Esophagus squamous epithelium (tissue), 5 donors: Measurements from ENCODE around the gene TBXAS1. TPM values are rescaled to one million over a fixed set of nuclear protein-coding genes. Genes with fewer than 3 reads are reported as not detected.

Experiments
- DNase-seq: peaks from one replicate; lab custom pipeline; 2025; lab: John Stamatoyannopoulos, UW
- H3K27ac ChIP-seq, 4 donors: fragments of 200-600 bp; sonication (generic); one replicate each; pipeline ENCODE4 v1.5.1; 2016 to 2019; ENCODE audit warnings: mild to moderate bottlenecking in 1 of 4
- H3K27me3 ChIP-seq, 4 donors: fragments of 200-600 bp; sonication (generic); 1 replicate in 3 of 4; 2 replicates in 1 of 4; pipeline versions ENCODE4 v1.5.1 to v1.6.0; 2017 to 2021; ENCODE audit warnings: antibody characterized with exemption in 1 of 4
- H3K36me3 ChIP-seq, 3 donors: fragments of 200-600 bp; sonication (generic); one replicate each; pipeline ENCODE4 v1.5.1; 2016 to 2019
- H3K4me1 ChIP-seq, 3 donors: fragments of 200-600 bp; sonication (generic); one replicate each; pipeline ENCODE4 v1.5.1; 2017 to 2019
- H3K4me3 ChIP-seq, 4 donors: fragments of 200-600 bp; sonication (generic); 1 replicate in 3 of 4; 2 replicates in 1 of 4; pipeline ENCODE4 v1.5.1; 2016 to 2019; ENCODE audit warnings: mild to moderate bottlenecking in 2 of 4, moderate library complexity in 1 of 4
- H3K9me3 ChIP-seq, 3 donors: fragments of 200-600 bp; sonication (generic); one replicate each; pipeline ENCODE4 v1.5.1; 2016 to 2019
- CTCF ChIP-seq, 6 experiments: fragments of 450-650 bp in 4 of 6; fragments of 200-600 bp in 2 of 6; sonication (generic) in 2 of 6; IDR thresholded peaks; one replicate each; pipeline ENCODE4 v1.5.1; 2016 to 2019; ENCODE audit warnings: antibody characterized with exemption in 6 of 6, mild to moderate bottlenecking in 4 of 6, moderate library complexity in 4 of 6
- POLR2A ChIP-seq, 4 donors: fragments of 450-650 bp; IDR thresholded peaks; one replicate each; pipeline ENCODE4 v1.6.1; 2017; ENCODE audit warnings: antibody characterized with exemption in 4 of 4, mild to moderate bottlenecking in 4 of 4, moderate library complexity in 3 of 4
- WGBS, 2 donors: methylation state at CpG; one replicate each; pipeline ENCODE4 v1.1.5; 2018; 5-methylcytosine and 5-hydroxymethylcytosine counted together
- intact Hi-C: fragments of 100-400 bp; cut with DNase I; formaldehyde crosslinking; loops from one replicate; pipeline ENCODE4 v1.15.0; 2022
- total RNA-seq, 4 donors: library from RNA; depleted of rRNA; stranded (reverse); fragments of >200 nt; gene quantifications; one replicate each; pipeline ENCODE4 v1.1.0, GENCODE V29; 2016
- donor health status: DM: yes; HTN: yes; CAD: no.

TBXAS1 gene
- total RNA-seq, 4 donors from 2014 or later = 9.4 to 24.8 (median 17.8) TPM

GRCh38 chr7:139949629-139950028 lies 120.6 kb downstream of the TBXAS1 start:
- intact Hi-C loops = no loop called here
- TF ChIP-seq POLR2A (IDR thresholded peaks at IDR 0.05) (no peak), CTCF (IDR thresholded peaks at IDR 0.05) (no peak)
- DNase-seq = no peak

GRCh38 chr7:139950881-139951525 lies 121.9 kb downstream of the TBXAS1 start:
- TF ChIP-seq POLR2A (IDR thresholded peaks at IDR 0.05) (no peak), CTCF (IDR thresholded peaks at IDR 0.05) (no peak)
- Histone ChIP-seq H3K27ac (no peak overlapping the region), H3K4me1 (no peaks in the 10 kb centered on the region), H3K4me3 (no peak overlapping the region), H3K36me3 (no peaks in the 10 kb centered on the region), H3K9me3 (peaks cover 0 to 5% (median 4%) of the 10 kb centered on the region in 3 donors), H3K27me3 (no peaks in the 10 kb centered on the region)
- WGBS, 2 donors = 57 to 93% methylated on average over 8 to 9 of the region's 10 CpGs
- intact Hi-C loops = no loop called here
- no peak for DNase-seq

More at GRCh38 chr7:139949629-139950028, 120.6 kb downstream of the TBXAS1 start:
- Histone ChIP-seq H3K36me3 (no peaks in the 10 kb centered on the region), H3K27me3 (peaks cover 0 to 3% (median 0%) of the 10 kb centered on the region in 4 donors), H3K4me3 (no peak overlapping the region), H3K9me3 (peaks cover 0 to 5% (median 4%) of the 10 kb centered on the region in 3 donors), H3K27ac (no peak overlapping the region), H3K4me1 (no peaks in the 10 kb centered on the region)
- WGBS, 2 donors = 82 to 87% methylated on average over 3 of the region's 3 CpGs

GRCh38 chr7:139953229-139953628 lies 124.2 kb downstream of the TBXAS1 start:
- Histone ChIP-seq H3K4me1 (no peaks in the 10 kb centered on the region), H3K27me3 (no peaks in the 10 kb centered on the region), H3K27ac (no peak overlapping the region), H3K4me3 (no peak overlapping the region), H3K9me3 (peaks cover 0 to under 1% (median 0%) of the 10 kb centered on the region in 3 donors), H3K36me3 (no peaks in the 10 kb centered on the region)
- intact Hi-C loops = no loop called here
- 88 to 91% methylated on average over 7 of the region's 7 CpGs for WGBS, 2 donors
- TF ChIP-seq CTCF (IDR thresholded peaks at IDR 0.05) (no peak), POLR2A (IDR thresholded peaks at IDR 0.05) (no peak)
- DNase-seq = no peak

- Histone ChIP-seq H3K27me3 (no peaks in the 10 kb centered on the region), H3K36me3 (no peaks in the 10 kb centered on the region), H3K27ac (no peak overlapping the region), H3K4me1 (no peaks in the 10 kb centered on the region), H3K9me3 (no peaks in the 10 kb centered on the region), H3K4me3 (no peak overlapping the region)
- DNase-seq = no peak
- whole genome bisulfite sequencing, 2 donors = 74 to 81% methylated on average over 6 to 12 of the region's 17 CpGs
- intact Hi-C loops = no loop called here
- no peak for TF ChIP-seq POLR2A (IDR thresholded peaks at IDR 0.05)
- TF ChIP-seq CTCF (IDR thresholded peaks at IDR 0.05) = no peak
These were observed 126.2 kb downstream of the TBXAS1 start for GRCh38 chr7:139955109-139955820.

- Histone ChIP-seq H3K9me3 (no peaks in the 10 kb centered on the region), H3K27me3 (no peaks in the 10 kb centered on the region), H3K4me3 (no peak overlapping the region), H3K36me3 (no peaks in the 10 kb centered on the region), H3K27ac (no peak overlapping the region), H3K4me1 (no peaks in the 10 kb centered on the region)
- TF ChIP-seq CTCF (IDR thresholded peaks at IDR 0.05) (no peak), POLR2A (IDR thresholded peaks at IDR 0.05) (no peak)
- intact Hi-C loops = no loop called here
- DNase-seq = no peak
- WGBS, 2 donors = 88 to 91% methylated on average over 13 to 14 of the region's 14 CpGs
These were observed 129.7 kb downstream of the TBXAS1 start for GRCh38 chr7:139958599-139959284.
